NOMO-1 treated with DMSO at 0.1 percent for 48 hours (cell line): ENCODE data around the gene SUSD5.
"Not testable (repeated sequence)": the region's sequence is repeated elsewhere in the genome, so short reads cannot be mapped to it uniquely, and the experiment has no call there.

Experiments used
- DNase-seq: peaks from one replicate; lab custom pipeline; 2025; ENCODE audit not compliant: unreplicated experiment; lab: John Stamatoyannopoulos, UW

Gene SUSD5

GRCh38 chr3:33153782-33154181 is 64.8 kb downstream of the SUSD5 start:
- no peak for DNase-seq

- no peak for DNase-seq
Observed at GRCh38 chr3:33152363-33153360, 65.9 kb downstream of the SUSD5 start.

GRCh38 chr3:33149342-33149741 is 69.3 kb downstream of the SUSD5 start:
- peak; percentile 52 for DNase-seq

- no peak for DNase-seq
Observed at GRCh38 chr3:33146791-33147445, 71.7 kb downstream of the SUSD5 start.

GRCh38 chr3:33145901-33146580 is 72.6 kb downstream of the SUSD5 start:
- no peak for DNase-seq

GRCh38 chr3:33145221-33145900 is 73.2 kb downstream of the SUSD5 start:
- no peak for DNase-seq

- no peak for DNase-seq
Observed at GRCh38 chr3:33144433-33144832, 74.2 kb downstream of the SUSD5 start.

- DNase-seq, result no peak
Observed at GRCh38 chr3:33141006-33141405, 77.6 kb downstream of the SUSD5 start.

- no peak for DNase-seq
Observed at GRCh38 chr3:33139996-33140395, 78.6 kb downstream of the SUSD5 start.

- DNase-seq, result not testable (repeated sequence)
Observed at GRCh38 chr3:33139006-33139623, 79.5 kb downstream of the SUSD5 start.

GRCh38 chr3:33137691-33138090 is 80.9 kb downstream of the SUSD5 start:
- no peak for DNase-seq

GRCh38 chr3:33134026-33134625 is 84.5 kb downstream of the SUSD5 start:
- no peak for DNase-seq

GRCh38 chr3:33132019-33132360 is 86.6 kb downstream of the SUSD5 start:
- no peak for DNase-seq

GRCh38 chr3:33131331-33132018 is 87.1 kb downstream of the SUSD5 start:
- DNase-seq, result peak; percentile 53

- DNase-seq, result no peak
Observed at GRCh38 chr3:33130144-33130543, 88.5 kb downstream of the SUSD5 start.

GRCh38 chr3:33128706-33129105 is 89.9 kb downstream of the SUSD5 start:
- DNase-seq, result no peak

GRCh38 chr3:33125840-33126239 is 92.8 kb downstream of the SUSD5 start:
- no peak for DNase-seq

- no peak for DNase-seq
Observed at GRCh38 chr3:33124638-33125037, 94.0 kb downstream of the SUSD5 start.

- no peak for DNase-seq
Observed at GRCh38 chr3:33122991-33123390, 95.6 kb downstream of the SUSD5 start.

GRCh38 chr3:33119891-33120290 is 98.7 kb downstream of the SUSD5 start:
- no peak for DNase-seq
